ENCODE measurements around the gene ARMCX4. TPM values are rescaled to one million over a fixed set of nuclear protein-coding genes. Genes with fewer than 3 reads are reported as not detected.

The ARMCX4 gene
- total and polyA plus RNA-seq, 2 of the 8 experiments (the other 6 are each of a cell fraction or from before 2014, with no cell fraction given): 3.7 to 14.5 TPM

DNA sequence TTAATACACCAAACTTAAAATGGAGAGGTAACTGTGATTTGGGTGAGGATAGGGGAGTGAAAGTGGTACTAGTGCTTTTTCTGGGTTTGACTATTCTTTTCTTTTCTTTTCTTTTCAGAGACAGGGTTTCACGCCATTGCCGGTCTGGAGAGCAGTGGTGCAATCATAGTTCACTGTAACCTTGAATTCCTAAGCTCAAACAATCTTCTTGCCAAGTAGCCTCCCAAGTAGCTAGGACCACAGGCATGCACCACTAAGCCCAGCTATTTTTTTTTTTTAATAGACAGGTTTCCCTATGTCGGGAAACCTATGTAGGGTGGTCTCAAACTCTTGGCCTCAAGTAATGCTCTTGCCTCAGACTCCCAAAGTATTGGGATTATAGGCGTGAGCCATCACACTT lies 3.0 kb upstream of the ARMCX4 start:
- no peak overlapping the region for H2BK15ac ChIP-seq (ENCODE audit: low read length)
- no peak overlapping the region for H3K4me3 ChIP-seq (ENCODE audit: extremely low read depth in 1 of 4, insufficient read depth in 2 of 4, low read depth in 3 of 4, low read length in 4 of 4)
- H3K23ac ChIP-seq (ENCODE audit: insufficient read length): no peak overlapping the region
- no peak overlapping the region for H3K9ac ChIP-seq (replicated peaks in 1 of 4; ENCODE audit: extremely low read depth in 1 of 4, low read depth in 3 of 4, low read length in 3 of 4)
- no peaks in the 10 kb centered on the region for H3K36me3 ChIP-seq (ENCODE audit: control insufficient read depth in 2 of 4, insufficient read depth in 4 of 4, low read length in 3 of 4)
- no peak overlapping the region for H2AFZ ChIP-seq (ENCODE audit: low read length)
- H4K20me1 ChIP-seq (replicated peaks in 1 of 2; ENCODE audit: control insufficient read depth in 1 of 2, insufficient read depth in 2 of 2, low read length in 2 of 2): no peaks in the 10 kb centered on the region
- no peaks in the 10 kb centered on the region for H3K79me1 ChIP-seq (ENCODE audit: low read depth, low read length)
- no peak overlapping the region for H3K56ac ChIP-seq (replicated peaks; ENCODE audit: insufficient read length, low read depth, low read length)
- H2AK5ac ChIP-seq (ENCODE audit: low read depth, low read length): no peak overlapping the region
- no peaks in the 10 kb centered on the region for H3K27me3 ChIP-seq (replicated peaks in 1 of 4; ENCODE audit: control insufficient read depth in 3 of 4, extremely low read depth in 1 of 4, insufficient read depth in 3 of 4, low read length in 3 of 4)
- H4K91ac ChIP-seq (replicated peaks; ENCODE audit: insufficient read length, low read length): no peak overlapping the region
- H3K27ac ChIP-seq (ENCODE audit: low read depth, low read length): no peak overlapping the region
- H3K14ac ChIP-seq (ENCODE audit: insufficient read length): no peak overlapping the region
- 100% methylated on average over 4 of the region's 4 CpGs; no CpG with 5 or more reads in 1 of the 2 experiments for WGBS, 2 experiments (ENCODE audit: extremely low coverage in 1 of 2, insufficient coverage in 1 of 2, insufficient read length in 1 of 2, insufficient replicate concordance in 2 of 2, low coverage in 1 of 2, low lambda C conversion rate in 2 of 2, missing lambda C conversion rate in 1 of 2)
- H4K5ac ChIP-seq (ENCODE audit: insufficient read length, low read depth, low read length): no peak overlapping the region
- DNase-seq (ENCODE audit: low read depth in 1 of 2, low spot score in 2 of 2): no peak
- H3K79me2 ChIP-seq (ENCODE audit: control insufficient read depth in 1 of 2, insufficient read depth in 2 of 2, low read length in 2 of 2): no peaks in the 10 kb centered on the region
- peaks cover 3% of the 10 kb centered on the region; the same call in 1 of the 2 replicates for H3K23me2 ChIP-seq (ENCODE audit: low read depth, low read length)
- ChIA-PET POLR2A (ENCODE audit: partially characterized antibody) (interaction anchor here (0.9 to 1.4 kb wide), 2 partner anchors 66 to 92 kb away, joined by 3 read pairs; no protein-coding TSS in a partner anchor), CTCF (ENCODE audit: partially characterized antibody) (interaction anchor here (0.7 to 1.2 kb wide), 3 partner anchors 67 to 109 kb away, joined by 3 to 4 read pairs (median 3); no protein-coding TSS in a partner anchor)
- H2BK12ac ChIP-seq (ENCODE audit: low read depth, low read length): no peak overlapping the region
- no peak overlapping the region for H3K4me2 ChIP-seq (ENCODE audit: insufficient read depth in 1 of 2, low read depth in 2 of 2, low read length in 2 of 2)
- H2BK120ac ChIP-seq (replicated peaks; ENCODE audit: low read depth, low read length): no peak overlapping the region
- H3K18ac ChIP-seq (ENCODE audit: extremely low read depth, low read length): no peak overlapping the region
- H3K4ac ChIP-seq (replicated peaks; ENCODE audit: insufficient read length, low read depth, low read length): no peak overlapping the region
- H2BK5ac ChIP-seq (ENCODE audit: low read depth, low read length): no peak overlapping the region
- no peaks in the 10 kb centered on the region for H3K9me3 ChIP-seq (ENCODE audit: insufficient read depth in 2 of 2, low read depth in 1 of 2, low read length in 1 of 2)
- no peak for FAIRE-seq
- peaks cover 0 to 3% (median 0%) of the 10 kb centered on the region in 4 experiments; a peak in 2 of 7 replicates for H3K4me1 ChIP-seq (replicated peaks in 1 of 4; ENCODE audit: control insufficient read depth in 3 of 4, insufficient read depth in 4 of 4, low read length in 3 of 4)
- no peak overlapping the region for H2BK20ac ChIP-seq (ENCODE audit: low read length)
- H4K8ac ChIP-seq (ENCODE audit: extremely low read depth, insufficient read depth, low read length): no peak overlapping the region
- TF ChIP-seq SRF (IDR thresholded peaks at IDR 0.05; ENCODE audit: low read depth, low read length) (no peak), FOSL1 (IDR thresholded peaks at IDR 0.05; ENCODE audit: insufficient read depth, low read depth, low read length) (no peak), NANOG (IDR thresholded peaks at IDR 0.05; ENCODE audit: insufficient read depth, low read depth, low read length, poor library complexity, severe bottlenecking) (no peak), TBP (IDR thresholded peaks at IDR 0.05; ENCODE audit: low read depth, low read length) (no peak), KDM1A (IDR thresholded peaks at IDR 0.05; ENCODE audit: borderline replicate concordance, low read length) (no peak), TAF1 (IDR thresholded peaks at IDR 0.05; ENCODE audit: low read depth, low read length) (no peak), POLR2AphosphoS5 (IDR thresholded peaks at IDR 0.05; ENCODE audit: low read depth, low read length) (no peak), RFX5 (IDR thresholded peaks at IDR 0.05; ENCODE audit: borderline replicate concordance, low read depth, low read length) (no peak), EZH2 (IDR thresholded peaks at IDR 0.05; ENCODE audit: low read depth, low read length, severe bottlenecking) (no peak), RAD21 (IDR thresholded peaks at IDR 0.05 in 1 of 2, conservative IDR thresholded peaks at IDR 0.05 in 1 of 2; ENCODE audit: low read depth in 2 of 2, low read length in 2 of 2) (no peak)
- TF ChIP-seq, protein P1, sequence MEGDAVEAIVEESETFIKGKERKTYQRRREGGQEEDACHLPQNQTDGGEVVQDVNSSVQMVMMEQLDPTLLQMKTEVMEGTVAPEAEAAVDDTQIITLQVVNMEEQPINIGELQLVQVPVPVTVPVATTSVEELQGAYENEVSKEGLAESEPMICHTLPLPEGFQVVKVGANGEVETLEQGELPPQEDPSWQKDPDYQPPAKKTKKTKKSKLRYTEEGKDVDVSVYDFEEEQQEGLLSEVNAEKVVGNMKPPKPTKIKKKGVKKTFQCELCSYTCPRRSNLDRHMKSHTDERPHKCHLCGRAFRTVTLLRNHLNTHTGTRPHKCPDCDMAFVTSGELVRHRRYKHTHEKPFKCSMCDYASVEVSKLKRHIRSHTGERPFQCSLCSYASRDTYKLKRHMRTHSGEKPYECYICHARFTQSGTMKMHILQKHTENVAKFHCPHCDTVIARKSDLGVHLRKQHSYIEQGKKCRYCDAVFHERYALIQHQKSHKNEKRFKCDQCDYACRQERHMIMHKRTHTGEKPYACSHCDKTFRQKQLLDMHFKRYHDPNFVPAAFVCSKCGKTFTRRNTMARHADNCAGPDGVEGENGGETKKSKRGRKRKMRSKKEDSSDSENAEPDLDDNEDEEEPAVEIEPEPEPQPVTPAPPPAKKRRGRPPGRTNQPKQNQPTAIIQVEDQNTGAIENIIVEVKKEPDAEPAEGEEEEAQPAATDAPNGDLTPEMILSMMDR (IDR thresholded peaks at IDR 0.05; ENCODE audit: control extremely low read depth in 1 of 3, insufficient read depth in 1 of 3, low read depth in 1 of 3, low read length in 3 of 3): no peak

All from H1 (cell line).